Nephron (organoid): Measurements from ENCODE around the gene ATRX.

Source experiments
- H3K27ac Mint-ChIP-seq, 3 experiments: 2 replicates each; pipeline ENCODE4 v1.8.0; 2020; ENCODE audit warnings: mixed read lengths in 3 of 3, mild to moderate bottlenecking in 2 of 3, moderate library complexity in 1 of 3
- H3K27me3 Mint-ChIP-seq: 2 replicates; pipeline ENCODE4 v1.8.0; 2021; ENCODE audit warnings: low read depth, mild to moderate bottlenecking, moderate library complexity, mixed read lengths
- H3K36me3 Mint-ChIP-seq: 2 replicates; pipeline ENCODE4 v1.8.0; 2020; ENCODE audit warnings: low read depth, mixed read lengths
- H3K4me1 Mint-ChIP-seq: 2 replicates; pipeline ENCODE4 v1.8.0; 2020; ENCODE audit warnings: mixed read lengths
- H3K4me3 Mint-ChIP-seq, 3 experiments: 2 replicates each; pipeline ENCODE4 v1.8.0; 2020; ENCODE audit warnings: mild to moderate bottlenecking in 3 of 3, mixed read lengths in 3 of 3, moderate library complexity in 2 of 3
- H3K9me3 Mint-ChIP-seq: 2 replicates; pipeline ENCODE4 v1.8.0; 2020; ENCODE audit warnings: mixed read lengths
- CTCF ChIP-seq, 3 experiments: fragments of 200-600 bp; sonication (generic); IDR thresholded peaks; one replicate each; pipeline ENCODE4 v1.5.0; 2021; ENCODE audit warnings: antibody characterized with exemption in 3 of 3; ENCODE audit not compliant: unreplicated experiment in 3 of 3

ATRX gene

GRCh38 chrX:77484045-77484444 is 302.0 kb downstream of the ATRX start:
- Mint-ChIP-seq H3K4me3 (no peak overlapping the region), H3K36me3 (no peaks in the 10 kb centered on the region), H3K4me1 (no peaks in the 10 kb centered on the region), H3K27me3 (no peaks in the 10 kb centered on the region), H3K27ac (no peak overlapping the region), H3K9me3 (peaks cover 36% of the 10 kb centered on the region)
- no peak for TF ChIP-seq CTCF (IDR thresholded peaks at IDR 0.05; ENCODE audit: unreplicated experiment in 3 of 3)

GRCh38 chrX:77455437-77455836 is 330.6 kb downstream of the ATRX start:
- Mint-ChIP-seq H3K36me3 (no peaks in the 10 kb centered on the region), H3K27ac (no peak overlapping the region), H3K4me3 (no peak overlapping the region), H3K27me3 (peaks cover 5% of the 10 kb centered on the region), H3K9me3 (peaks cover 7% of the 10 kb centered on the region), H3K4me1 (peaks cover 8% of the 10 kb centered on the region)
- TF ChIP-seq CTCF (IDR thresholded peaks at IDR 0.05; ENCODE audit: unreplicated experiment in 3 of 3) = no peak
